Ureter (tissue), 1 donor: ENCODE data around the gene FOXS1. TPM values are rescaled to one million over a fixed set of nuclear protein-coding genes. Genes with fewer than 3 reads are reported as not detected.

ENCODE experiments used
- DNase-seq: peaks from one replicate; pipeline ENCODE4 v3.0.0-alpha.2; 2020; ENCODE audit warnings: low spot score
- total RNA-seq: library from RNA; stranded (reverse); gene quantifications from one replicate; pipeline ENCODE4 v1.2.4, GENCODE V29; 2023
- donor health status: DM: yes; HTN: yes; CAD: no.

Gene FOXS1
- total RNA-seq, 1 donor from 2014 or later = not detected

- DNase-seq = no peak
Observed at GRCh38 chr20:31861385-31862156, 16.2 kb upstream of the FOXS1 start.

DNA sequence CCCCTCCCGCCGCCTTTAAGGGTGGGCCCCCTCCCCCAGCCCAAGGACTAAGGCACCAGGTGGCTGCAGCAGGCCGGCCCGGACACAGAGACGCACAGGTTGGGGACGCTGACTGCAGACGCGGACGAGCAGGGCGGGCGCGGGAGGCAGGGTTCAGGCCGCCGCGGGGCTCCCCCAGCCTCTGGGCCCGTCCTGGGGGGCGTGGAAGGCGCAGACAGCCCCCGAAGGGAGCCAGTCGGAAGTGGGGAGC, 15.7 kb upstream of the FOXS1 start:
- no peak for DNase-seq

GRCh38 chr20:31860390-31861134, 15.2 kb upstream of the FOXS1 start:
- no peak for DNase-seq

- DNase-seq = no peak
Observed at GRCh38 chr20:31859998-31860380, 14.6 kb upstream of the FOXS1 start.

DNA sequence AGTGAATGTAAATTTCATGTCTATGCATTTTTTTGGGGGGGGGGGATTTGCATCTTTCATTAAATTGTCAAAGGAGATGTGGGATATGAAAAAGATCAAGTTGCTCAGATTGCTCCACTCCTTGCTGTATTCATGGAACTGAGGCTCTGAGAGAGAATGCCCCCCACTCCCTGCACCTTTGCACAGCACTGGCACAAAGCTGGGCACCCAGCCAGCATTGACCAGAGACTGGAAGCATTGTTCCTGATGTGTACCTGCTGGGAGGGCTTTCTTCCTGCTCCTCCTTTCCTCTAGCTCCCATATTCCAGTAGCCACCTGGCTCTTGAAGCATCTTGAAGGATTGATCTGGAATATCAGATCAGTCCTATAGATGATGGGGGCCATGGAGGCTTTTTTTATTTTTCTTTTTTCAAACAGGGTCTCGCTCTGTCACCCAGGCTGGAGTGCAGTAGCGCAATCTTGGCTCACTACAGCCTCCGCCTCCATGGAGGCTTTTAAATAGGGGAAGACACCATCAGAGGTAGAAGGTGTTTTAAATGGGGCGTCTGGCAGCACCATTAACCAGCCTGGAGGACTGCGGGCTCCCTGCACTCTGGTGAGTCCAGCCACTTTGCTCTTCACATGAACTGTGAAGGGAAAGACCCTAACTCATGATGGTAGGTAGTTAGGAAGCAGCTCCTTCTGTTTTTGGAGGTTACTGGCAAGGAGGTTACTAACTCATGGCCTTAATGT, 14.0 kb upstream of the FOXS1 start:
- no peak for DNase-seq

- no peak for DNase-seq
Observed at GRCh38 chr20:31858760-31859083, 13.3 kb upstream of the FOXS1 start.

GRCh38 chr20:31857861-31858759, 12.7 kb upstream of the FOXS1 start:
- no peak for DNase-seq

GRCh38 chr20:31856516-31856915, 11.1 kb upstream of the FOXS1 start:
- DNase-seq = no peak

GRCh38 chr20:31853481-31853880, 8.1 kb upstream of the FOXS1 start:
- no peak for DNase-seq

DNA sequence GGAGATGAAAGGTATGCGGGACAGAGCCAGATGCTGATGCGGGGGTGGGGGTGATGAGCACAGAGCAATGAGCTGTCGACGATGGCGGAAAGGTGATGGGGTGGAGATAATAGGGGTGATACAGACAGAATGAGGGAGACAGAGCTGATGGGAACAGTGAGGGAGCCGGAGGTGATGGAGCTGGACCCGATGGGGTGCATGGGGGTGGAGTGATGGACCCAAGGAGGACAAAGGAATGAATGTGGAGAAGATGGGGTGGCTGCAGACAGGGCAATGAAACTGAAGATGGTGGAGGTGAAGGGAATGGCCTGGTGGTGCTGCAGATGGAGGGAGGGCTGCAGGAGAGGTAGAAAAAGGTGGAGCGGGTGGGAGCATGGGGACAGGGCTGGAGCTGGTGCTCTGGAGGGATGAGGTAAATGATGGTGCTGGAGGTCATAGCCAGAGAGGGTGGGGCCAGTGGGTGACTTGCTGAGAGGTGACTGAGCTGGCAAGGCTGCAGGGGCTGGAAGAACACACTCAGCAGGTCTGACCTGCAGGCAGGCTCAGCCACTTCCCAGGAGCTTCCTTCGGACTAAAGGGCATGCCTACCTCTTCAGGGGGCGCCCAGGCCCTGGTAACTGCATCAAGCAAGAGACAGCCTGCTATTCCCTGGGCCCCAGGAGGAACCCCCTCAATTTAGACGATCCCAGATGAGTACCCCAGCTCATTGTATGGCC, 6.0 kb upstream of the FOXS1 start:
- no peak for DNase-seq

GRCh38 chr20:31849306-31849930, 4.0 kb upstream of the FOXS1 start:
- DNase-seq = peak; percentile 69

DNA sequence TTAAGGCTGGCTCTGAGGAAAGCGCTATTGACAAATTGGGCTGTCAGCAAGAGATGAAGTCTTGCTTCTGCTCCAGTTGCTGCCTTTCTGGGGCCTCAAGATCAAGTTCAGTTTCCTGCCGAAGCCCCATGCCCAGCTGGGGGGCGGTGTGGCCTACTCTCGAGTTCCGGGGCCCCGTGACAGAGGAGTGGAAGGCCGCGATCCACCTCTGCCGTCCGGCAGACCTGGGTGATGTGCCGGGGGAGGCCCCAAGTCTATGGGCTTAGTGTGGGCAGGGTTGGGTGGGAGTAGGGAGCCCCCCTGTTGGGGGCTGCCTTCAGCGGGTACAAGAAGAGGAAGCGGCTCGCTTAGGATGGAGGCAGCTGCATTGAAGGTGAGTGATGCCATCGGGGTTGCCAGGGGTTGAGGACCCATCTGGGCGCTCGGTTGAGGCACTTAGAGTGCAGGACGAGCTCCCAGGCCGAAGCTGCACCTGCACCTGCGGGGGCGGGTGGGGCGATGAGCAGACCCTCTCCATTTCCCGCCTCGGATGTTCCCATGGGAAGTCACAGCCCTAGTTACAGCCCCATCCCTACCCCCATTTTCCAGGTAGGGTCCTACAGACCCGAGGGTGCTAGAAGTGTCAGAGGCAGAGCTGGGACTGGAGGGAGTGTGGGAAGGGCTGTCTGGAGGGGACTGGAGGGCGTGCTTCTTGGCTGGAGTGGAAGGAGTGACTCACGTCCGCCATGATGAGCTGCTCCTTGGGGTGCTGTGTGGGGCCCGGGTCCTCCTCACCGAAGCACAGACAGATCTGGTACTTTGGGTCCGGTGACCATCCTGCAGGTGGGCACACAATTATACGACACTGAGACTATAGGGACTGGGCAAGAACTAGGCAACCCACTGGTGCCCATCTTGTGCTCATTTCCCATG, 2.9 kb upstream of the FOXS1 start:
- no peak for DNase-seq

GRCh38 chr20:31846793-31847138, 1.4 kb upstream of the FOXS1 start:
- no peak for DNase-seq

DNA sequence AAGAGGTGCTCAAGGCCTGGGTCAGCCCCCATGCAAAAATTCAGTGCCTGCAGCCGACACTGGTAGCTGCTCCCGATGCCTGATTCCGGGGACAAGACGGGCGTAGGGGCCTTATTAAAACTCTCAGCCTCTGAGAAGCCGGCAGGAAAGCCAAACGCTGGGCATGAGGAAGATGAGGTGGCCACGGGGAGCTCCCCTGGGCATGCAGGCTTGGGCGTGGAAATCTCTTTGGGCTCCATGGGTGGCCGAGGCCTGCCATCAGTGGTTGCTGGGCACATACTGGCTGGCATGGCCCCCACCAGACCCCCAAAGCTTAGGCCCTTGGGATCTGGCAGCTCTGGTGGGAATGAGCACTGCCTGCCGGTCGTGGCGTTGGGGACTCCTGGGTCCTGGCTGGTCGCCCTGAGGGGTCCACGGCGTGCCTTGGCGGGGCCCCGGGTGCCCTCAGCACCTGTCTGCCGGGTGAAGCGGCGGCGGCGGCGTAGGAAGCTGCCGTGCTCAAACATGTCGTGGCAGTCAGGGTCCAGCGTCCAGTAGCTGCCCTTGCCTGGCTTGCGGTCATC, 586 bp downstream of the FOXS1 start:
- no peak for DNase-seq

DNA sequence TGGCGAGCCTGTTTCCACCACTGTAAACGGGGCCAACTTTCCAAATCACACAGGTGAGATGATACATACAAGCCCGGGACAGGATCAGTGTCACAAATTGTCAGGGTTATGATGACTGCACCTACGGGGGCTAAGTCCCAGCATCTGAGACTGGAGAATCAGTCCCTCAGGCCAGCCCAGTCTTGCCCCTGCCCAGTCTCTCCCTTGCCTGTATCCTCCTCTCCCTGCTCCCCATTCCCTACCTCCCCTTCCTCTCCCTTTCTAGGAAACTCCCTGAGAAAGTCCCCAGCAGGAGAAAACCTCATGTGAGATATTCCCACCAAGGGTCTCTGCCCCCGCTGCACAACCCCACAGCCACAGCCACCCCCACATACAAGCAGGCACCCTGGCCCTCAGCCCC, 1.5 kb downstream of the FOXS1 start:
- no peak for DNase-seq

- no peak for DNase-seq
Observed at GRCh38 chr20:31843288-31843687, 2.1 kb downstream of the FOXS1 start.

GRCh38 chr20:31842471-31843157, 2.8 kb downstream of the FOXS1 start:
- DNase-seq = no peak

DNA sequence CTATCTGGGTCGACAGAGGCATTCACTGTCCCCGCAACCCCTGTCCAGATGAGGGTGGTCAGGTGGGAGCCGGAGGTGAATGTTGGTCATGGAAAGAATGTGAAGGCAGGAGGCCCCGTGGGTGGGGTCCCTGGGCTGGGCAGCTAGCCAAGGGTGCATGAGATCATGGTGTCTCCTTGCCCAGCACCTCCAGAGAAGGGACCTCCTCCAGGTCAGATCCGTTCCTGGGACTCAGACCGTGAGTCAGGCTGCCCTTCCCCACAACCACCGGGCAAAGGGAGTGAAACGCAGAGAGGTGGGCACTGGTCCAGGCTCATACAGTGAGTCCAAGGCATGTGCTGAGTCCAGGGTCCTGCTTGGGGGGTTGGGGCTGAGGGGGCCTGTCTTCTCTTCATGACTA, 3.5 kb downstream of the FOXS1 start:
- DNase-seq = no peak
